Measurements from ENCODE around the gene OR10A6. TPM values are rescaled to one million over a fixed set of nuclear protein-coding genes. Genes with fewer than 3 reads are reported as not detected.

OR10A6 gene
- total RNA-seq, 1 donor from 2014 or later, result not detected

- DNase-seq (ENCODE audit: low read depth), result no peak
Measured at GRCh38 chr11:7910286-7910788, 20.7 kb downstream of the OR10A6 start.

GRCh38 chr11:7909585-7910285 is 21.3 kb downstream of the OR10A6 start:
- no peak for DNase-seq (ENCODE audit: low read depth)

GRCh38 chr11:7907121-7907520 is 23.9 kb downstream of the OR10A6 start:
- no peak for DNase-seq (ENCODE audit: low read depth)

GRCh38 chr11:7906481-7906880 is 24.6 kb downstream of the OR10A6 start:
- DNase-seq (ENCODE audit: low read depth), result no peak

GRCh38 chr11:7905961-7906429 is 25.1 kb downstream of the OR10A6 start:
- DNase-seq (ENCODE audit: low read depth), result no peak

GRCh38 chr11:7905549-7905948 is 25.5 kb downstream of the OR10A6 start:
- DNase-seq (ENCODE audit: low read depth), result no peak

- peak; percentile 58 for DNase-seq (ENCODE audit: low read depth)
Measured at GRCh38 chr11:7904917-7905316, 26.2 kb downstream of the OR10A6 start.

GRCh38 chr11:7903940-7904339 is 27.1 kb downstream of the OR10A6 start:
- no peak for DNase-seq (ENCODE audit: low read depth)

- DNase-seq (ENCODE audit: low read depth), result no peak
Measured at GRCh38 chr11:7901319-7901854, 29.7 kb downstream of the OR10A6 start.

GRCh38 chr11:7900686-7901085 is 30.4 kb downstream of the OR10A6 start:
- DNase-seq (ENCODE audit: low read depth), result no peak

GRCh38 chr11:7899418-7899817 is 31.6 kb downstream of the OR10A6 start:
- DNase-seq (ENCODE audit: low read depth), result no peak

GRCh38 chr11:7898666-7899283 is 32.3 kb downstream of the OR10A6 start:
- no peak for DNase-seq (ENCODE audit: low read depth)

- DNase-seq (ENCODE audit: low read depth), result no peak
Measured at GRCh38 chr11:7896009-7896785, 34.9 kb downstream of the OR10A6 start.

- no peak for DNase-seq (ENCODE audit: low read depth)
Measured at GRCh38 chr11:7894251-7894650, 36.8 kb downstream of the OR10A6 start.

- DNase-seq (ENCODE audit: low read depth), result no peak
Measured at GRCh38 chr11:7893796-7894195, 37.3 kb downstream of the OR10A6 start.

- peak; percentile 65 for DNase-seq (ENCODE audit: low read depth)
Measured at GRCh38 chr11:7892840-7893254, 38.2 kb downstream of the OR10A6 start.

- peak; percentile 21 for DNase-seq (ENCODE audit: low read depth)
Measured at GRCh38 chr11:7892059-7892699, 38.9 kb downstream of the OR10A6 start.

- DNase-seq (ENCODE audit: low read depth), result no peak
Measured at GRCh38 chr11:7890417-7891172, 40.5 kb downstream of the OR10A6 start.

- no peak for DNase-seq (ENCODE audit: low read depth)
Measured at GRCh38 chr11:7889985-7890384, 41.1 kb downstream of the OR10A6 start.

- DNase-seq (ENCODE audit: low read depth), result no peak
Measured at GRCh38 chr11:7882860-7883259, 48.2 kb downstream of the OR10A6 start.

All from myocyte (in vitro differentiated cells).